ENCODE measurements around the gene CYP17A1. TPM values are rescaled to one million over a fixed set of nuclear protein-coding genes. Genes with fewer than 3 reads are reported as not detected.

CYP17A1 gene
- polyA plus RNA-seq, 2 of the 4 experiments (the other 2 are of a cell fraction): not detected

DNA sequence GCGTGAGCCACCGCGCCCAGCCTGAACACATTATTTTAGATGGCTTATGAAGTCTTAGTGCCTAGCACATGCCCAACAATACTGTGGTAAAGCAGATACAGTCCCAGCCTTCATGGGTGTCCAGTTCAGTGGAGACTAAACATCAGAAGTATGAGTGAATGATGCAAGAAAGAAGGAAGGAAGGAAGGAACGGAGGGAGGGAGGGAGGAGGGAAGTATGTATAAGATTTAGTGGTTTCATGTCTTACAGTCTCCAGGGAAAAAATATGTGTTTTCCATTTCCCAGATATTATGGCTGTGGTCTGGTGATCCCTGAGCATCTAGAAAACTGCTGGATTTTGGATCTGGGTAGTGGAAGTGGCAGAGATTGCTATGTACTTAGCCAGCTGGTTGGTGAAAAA lies 35.0 kb upstream of the CYP17A1 start:
- Histone ChIP-seq H3K4me2 (no peak overlapping the region), H3K9me3 (no peaks in the 10 kb centered on the region), H3K27ac (no peak overlapping the region), H3K4me3 (no peak overlapping the region), H3K4me1 (0 out of 3 replicates have a peak, but pooled peaks cover 4% of the 10 kb centered on the region)
- ATAC-seq (no peak), FAIRE-seq (no peak), DNase-seq (ENCODE audit: low read depth in 1 of 2, low spot score in 1 of 2) (no peak)
- TF ChIP-seq ZC3H11A (IDR thresholded peaks at IDR 0.05) (no peak), NPAS2 (CRISPR knock-in tag; IDR thresholded peaks at IDR 0.05; ENCODE audit: borderline replicate concordance) (no peak), RARB (CRISPR knock-in tag; IDR thresholded peaks at IDR 0.05) (no peak), POLR2AphosphoS2 (conservative IDR thresholded peaks at IDR 0.05; ENCODE audit: low read length) (no peak), CBX2 (IDR thresholded peaks at IDR 0.05; ENCODE audit: borderline replicate concordance, low read depth) (no peak), TFCP2L1 (CRISPR knock-in tag; IDR thresholded peaks at IDR 0.05) (no peak), KDM5A (IDR thresholded peaks at IDR 0.05) (no peak), ESRRA (IDR thresholded peaks at IDR 0.05; ENCODE audit: borderline replicate concordance, low read length) (no peak), CBX8 (IDR thresholded peaks at IDR 0.05) (no peak), HOXB13 (CRISPR knock-in tag; IDR thresholded peaks at IDR 0.05; ENCODE audit: low read depth) (no peak), NR3C1 (IDR thresholded peaks at IDR 0.05) (no peak), ZSCAN20 (CRISPR knock-in tag; IDR thresholded peaks at IDR 0.05) (no peak), HOXA7 (CRISPR knock-in tag; IDR thresholded peaks at IDR 0.05) (no peak), HEYL (CRISPR knock-in tag; IDR thresholded peaks at IDR 0.05) (no peak)
- TF ChIP-seq, protein P1, sequence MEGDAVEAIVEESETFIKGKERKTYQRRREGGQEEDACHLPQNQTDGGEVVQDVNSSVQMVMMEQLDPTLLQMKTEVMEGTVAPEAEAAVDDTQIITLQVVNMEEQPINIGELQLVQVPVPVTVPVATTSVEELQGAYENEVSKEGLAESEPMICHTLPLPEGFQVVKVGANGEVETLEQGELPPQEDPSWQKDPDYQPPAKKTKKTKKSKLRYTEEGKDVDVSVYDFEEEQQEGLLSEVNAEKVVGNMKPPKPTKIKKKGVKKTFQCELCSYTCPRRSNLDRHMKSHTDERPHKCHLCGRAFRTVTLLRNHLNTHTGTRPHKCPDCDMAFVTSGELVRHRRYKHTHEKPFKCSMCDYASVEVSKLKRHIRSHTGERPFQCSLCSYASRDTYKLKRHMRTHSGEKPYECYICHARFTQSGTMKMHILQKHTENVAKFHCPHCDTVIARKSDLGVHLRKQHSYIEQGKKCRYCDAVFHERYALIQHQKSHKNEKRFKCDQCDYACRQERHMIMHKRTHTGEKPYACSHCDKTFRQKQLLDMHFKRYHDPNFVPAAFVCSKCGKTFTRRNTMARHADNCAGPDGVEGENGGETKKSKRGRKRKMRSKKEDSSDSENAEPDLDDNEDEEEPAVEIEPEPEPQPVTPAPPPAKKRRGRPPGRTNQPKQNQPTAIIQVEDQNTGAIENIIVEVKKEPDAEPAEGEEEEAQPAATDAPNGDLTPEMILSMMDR (IDR thresholded peaks at IDR 0.05): no peak
- TF ChIP-seq, protein P2, sequence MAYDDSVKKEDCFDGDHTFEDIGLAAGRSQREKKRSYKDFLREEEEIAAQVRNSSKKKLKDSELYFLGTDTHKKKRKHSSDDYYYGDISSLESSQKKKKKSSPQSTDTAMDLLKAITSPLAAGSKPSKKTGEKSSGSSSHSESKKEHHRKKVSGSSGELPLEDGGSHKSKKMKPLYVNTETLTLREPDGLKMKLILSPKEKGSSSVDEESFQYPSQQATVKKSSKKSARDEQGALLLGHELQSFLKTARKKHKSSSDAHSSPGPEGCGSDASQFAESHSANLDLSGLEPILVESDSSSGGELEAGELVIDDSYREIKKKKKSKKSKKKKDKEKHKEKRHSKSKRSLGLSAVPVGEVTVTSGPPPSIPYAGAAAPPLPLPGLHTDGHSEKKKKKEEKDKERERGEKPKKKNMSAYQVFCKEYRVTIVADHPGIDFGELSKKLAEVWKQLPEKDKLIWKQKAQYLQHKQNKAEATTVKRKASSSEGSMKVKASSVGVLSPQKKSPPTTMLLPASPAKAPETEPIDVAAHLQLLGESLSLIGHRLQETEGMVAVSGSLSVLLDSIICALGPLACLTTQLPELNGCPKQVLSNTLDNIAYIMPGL (CRISPR knock-in tag; IDR thresholded peaks at IDR 0.05; ENCODE audit: borderline replicate concordance): no peak
- ChIA-PET POLR2A (no interaction called here), CTCF (interaction anchor here (1.1 to 2.1 kb wide), 2 partner anchors 29 to 45 kb away, joined by 3 to 7 read pairs; no protein-coding TSS in a partner anchor)
- 95% methylated on average over 4 of the region's 4 CpGs for WGBS (ENCODE audit: missing lambda C conversion rate)

DNA sequence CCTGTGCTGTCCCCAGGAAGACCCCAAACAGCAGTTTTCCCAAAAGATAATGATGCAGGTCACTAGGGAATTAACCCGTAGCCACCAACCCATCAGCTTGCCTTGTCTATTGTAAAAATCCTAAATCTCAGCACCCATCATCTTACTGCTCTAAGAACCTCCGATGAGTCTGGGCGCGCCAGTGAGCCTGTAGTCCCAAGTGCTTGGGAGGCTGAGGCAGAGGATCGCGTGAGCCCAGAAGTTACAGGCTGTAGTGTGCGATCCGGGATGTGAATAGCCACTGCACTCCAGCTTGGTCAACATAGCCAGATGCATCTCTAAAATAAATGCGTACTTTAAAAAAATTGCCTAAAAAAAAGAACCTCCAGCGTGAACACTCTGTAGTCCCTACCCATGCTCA lies 33.0 kb upstream of the CYP17A1 start:
- Histone ChIP-seq H3K9me3 (no peaks in the 10 kb centered on the region), H3K27ac (0 out of 6 replicates have a peak overlapping the region, but pooled peaks of 1 of the 2 experiments have one; percentile 77), H3K4me3 (no peak overlapping the region; the same call in 2 of the 3 replicates), H3K4me2 (peak overlapping the region; percentile 91), H3K4me1 (0 out of 3 replicates have a peak, but pooled peaks cover 4% of the 10 kb centered on the region)
- ChIA-PET POLR2A (no interaction called here), CTCF (interaction anchor here (1.1 to 3.1 kb wide), 4 partner anchors 8 to 35 kb away, joined by 3 to 12 read pairs (median 6); no protein-coding TSS in a partner anchor)
- TF ChIP-seq, protein P3, sequence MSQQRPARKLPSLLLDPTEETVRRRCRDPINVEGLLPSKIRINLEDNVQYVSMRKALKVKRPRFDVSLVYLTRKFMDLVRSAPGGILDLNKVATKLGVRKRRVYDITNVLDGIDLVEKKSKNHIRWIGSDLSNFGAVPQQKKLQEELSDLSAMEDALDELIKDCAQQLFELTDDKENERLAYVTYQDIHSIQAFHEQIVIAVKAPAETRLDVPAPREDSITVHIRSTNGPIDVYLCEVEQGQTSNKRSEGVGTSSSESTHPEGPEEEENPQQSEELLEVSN (IDR thresholded peaks at IDR 0.05; ENCODE audit: borderline replicate concordance, low read depth): no peak
- TF ChIP-seq, protein P4, sequence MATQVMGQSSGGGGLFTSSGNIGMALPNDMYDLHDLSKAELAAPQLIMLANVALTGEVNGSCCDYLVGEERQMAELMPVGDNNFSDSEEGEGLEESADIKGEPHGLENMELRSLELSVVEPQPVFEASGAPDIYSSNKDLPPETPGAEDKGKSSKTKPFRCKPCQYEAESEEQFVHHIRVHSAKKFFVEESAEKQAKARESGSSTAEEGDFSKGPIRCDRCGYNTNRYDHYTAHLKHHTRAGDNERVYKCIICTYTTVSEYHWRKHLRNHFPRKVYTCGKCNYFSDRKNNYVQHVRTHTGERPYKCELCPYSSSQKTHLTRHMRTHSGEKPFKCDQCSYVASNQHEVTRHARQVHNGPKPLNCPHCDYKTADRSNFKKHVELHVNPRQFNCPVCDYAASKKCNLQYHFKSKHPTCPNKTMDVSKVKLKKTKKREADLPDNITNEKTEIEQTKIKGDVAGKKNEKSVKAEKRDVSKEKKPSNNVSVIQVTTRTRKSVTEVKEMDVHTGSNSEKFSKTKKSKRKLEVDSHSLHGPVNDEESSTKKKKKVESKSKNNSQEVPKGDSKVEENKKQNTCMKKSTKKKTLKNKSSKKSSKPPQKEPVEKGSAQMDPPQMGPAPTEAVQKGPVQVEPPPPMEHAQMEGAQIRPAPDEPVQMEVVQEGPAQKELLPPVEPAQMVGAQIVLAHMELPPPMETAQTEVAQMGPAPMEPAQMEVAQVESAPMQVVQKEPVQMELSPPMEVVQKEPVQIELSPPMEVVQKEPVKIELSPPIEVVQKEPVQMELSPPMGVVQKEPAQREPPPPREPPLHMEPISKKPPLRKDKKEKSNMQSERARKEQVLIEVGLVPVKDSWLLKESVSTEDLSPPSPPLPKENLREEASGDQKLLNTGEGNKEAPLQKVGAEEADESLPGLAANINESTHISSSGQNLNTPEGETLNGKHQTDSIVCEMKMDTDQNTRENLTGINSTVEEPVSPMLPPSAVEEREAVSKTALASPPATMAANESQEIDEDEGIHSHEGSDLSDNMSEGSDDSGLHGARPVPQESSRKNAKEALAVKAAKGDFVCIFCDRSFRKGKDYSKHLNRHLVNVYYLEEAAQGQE (IDR thresholded peaks at IDR 0.05): no peak
- TF ChIP-seq HOXB5 (CRISPR knock-in tag; IDR thresholded peaks at IDR 0.05) (no peak), NPAS2 (CRISPR knock-in tag; IDR thresholded peaks at IDR 0.05; ENCODE audit: borderline replicate concordance) (no peak)
- no peak for DNase-seq (ENCODE audit: low read depth in 1 of 2, low spot score in 1 of 2)
- peak in 1 of 2 experiments; percentile 6; a peak in 1 of 6 replicates for ATAC-seq
- whole genome bisulfite sequencing (ENCODE audit: missing lambda C conversion rate): 97% methylated on average over 10 of the region's 10 CpGs
- FAIRE-seq: no peak
